Measurements from ENCODE around the gene ZNF614. TPM values are rescaled to one million over a fixed set of nuclear protein-coding genes. Genes with fewer than 3 reads are reported as not detected.
"Not testable (repeated sequence)": the region's sequence is repeated elsewhere in the genome, so short reads cannot be mapped to it uniquely, and the experiment has no call there.

Gene ZNF614
- total RNA-seq, 4 donors from 2014 or later, result 6.8 to 12.7 (median 8.3) TPM

DNA sequence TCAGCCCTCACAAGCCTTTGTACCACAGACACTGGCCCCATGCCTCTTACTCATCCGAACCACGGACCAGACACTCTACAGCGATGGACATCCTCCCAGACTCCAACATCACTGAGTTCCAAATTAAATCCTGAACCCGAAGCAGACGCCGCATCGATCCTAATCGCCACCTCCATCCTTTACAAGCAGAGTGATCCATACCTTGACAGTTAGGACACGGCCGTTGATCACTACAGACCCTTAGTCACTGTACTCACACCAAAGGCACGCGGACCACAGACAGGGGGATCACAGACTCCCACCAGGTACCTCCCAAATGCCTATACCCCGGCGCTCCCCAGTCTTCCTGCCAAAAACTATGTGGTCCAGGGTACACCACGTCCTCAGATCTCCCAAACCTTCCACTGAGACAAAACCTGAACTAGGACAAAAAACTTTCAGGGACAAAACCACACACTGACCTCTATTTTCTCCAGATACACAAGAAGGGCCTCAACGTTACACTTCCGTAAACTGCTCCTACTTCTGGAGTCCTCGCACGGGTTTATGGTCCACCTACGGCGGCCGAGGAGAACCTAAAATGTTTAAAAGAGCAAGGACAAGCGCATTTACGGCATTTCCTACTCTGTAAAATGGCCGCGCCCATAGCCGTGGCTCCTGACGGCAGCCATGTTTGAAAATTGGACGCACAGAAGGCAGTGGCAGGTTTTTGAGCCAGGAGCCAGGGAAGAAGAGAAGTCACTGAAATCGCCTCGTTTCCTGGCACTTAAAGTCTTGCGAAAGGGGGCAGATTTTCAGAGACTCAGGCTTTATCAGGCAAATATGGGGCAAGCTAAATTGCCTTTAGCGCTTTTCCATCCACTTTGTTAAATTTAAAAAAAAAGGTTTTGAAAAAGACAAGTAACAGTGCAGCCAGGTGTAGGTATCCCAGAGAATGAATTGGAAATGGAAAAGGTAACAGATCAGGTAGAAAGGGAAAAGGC lies 41.6 kb downstream of the ZNF614 start, which contains the start of gene ZNF350:
Gene ZNF350 (minus strand): TSS at position 532 of the 983 bp plus-strand sequence. CDS start 12,480 bp downstream, outside the sequence.
- peak; percentile 93 for ATAC-seq (ENCODE audit: low FRiP score)
- DNase-seq (ENCODE audit: low spot score), result peak; percentile 92
- TF ChIP-seq CTCF (IDR thresholded peaks at IDR 0.05), result no peak

DNA sequence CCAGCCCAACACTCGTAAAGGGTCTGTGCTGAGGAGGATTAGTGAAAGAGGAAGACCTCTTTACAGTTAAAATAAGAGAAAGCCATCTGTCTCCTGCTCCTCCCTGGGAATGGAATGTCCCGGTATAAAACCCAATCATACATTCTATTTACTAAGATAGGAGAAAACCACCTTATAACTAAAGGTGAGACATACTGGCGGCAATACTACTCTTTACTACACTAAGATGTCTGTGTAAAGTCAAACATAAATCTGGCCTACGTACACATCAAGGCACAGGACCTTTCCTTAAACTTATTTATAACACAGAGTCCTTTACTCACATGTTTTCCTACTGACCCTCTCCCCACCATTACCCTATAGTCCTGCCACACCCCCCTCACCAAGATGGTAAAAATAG lies 44.8 kb downstream of the ZNF614 start:
- DNase-seq (ENCODE audit: low spot score) (no peak), ATAC-seq (ENCODE audit: low FRiP score) (no peak)
- TF ChIP-seq CTCF (IDR thresholded peaks at IDR 0.05), result no peak

- not testable (repeated sequence) for ATAC-seq (ENCODE audit: low FRiP score); DNase-seq (ENCODE audit: low spot score)
Measured at GRCh38 chr19:51980926-51981325, 47.3 kb downstream of the ZNF614 start.

DNA sequence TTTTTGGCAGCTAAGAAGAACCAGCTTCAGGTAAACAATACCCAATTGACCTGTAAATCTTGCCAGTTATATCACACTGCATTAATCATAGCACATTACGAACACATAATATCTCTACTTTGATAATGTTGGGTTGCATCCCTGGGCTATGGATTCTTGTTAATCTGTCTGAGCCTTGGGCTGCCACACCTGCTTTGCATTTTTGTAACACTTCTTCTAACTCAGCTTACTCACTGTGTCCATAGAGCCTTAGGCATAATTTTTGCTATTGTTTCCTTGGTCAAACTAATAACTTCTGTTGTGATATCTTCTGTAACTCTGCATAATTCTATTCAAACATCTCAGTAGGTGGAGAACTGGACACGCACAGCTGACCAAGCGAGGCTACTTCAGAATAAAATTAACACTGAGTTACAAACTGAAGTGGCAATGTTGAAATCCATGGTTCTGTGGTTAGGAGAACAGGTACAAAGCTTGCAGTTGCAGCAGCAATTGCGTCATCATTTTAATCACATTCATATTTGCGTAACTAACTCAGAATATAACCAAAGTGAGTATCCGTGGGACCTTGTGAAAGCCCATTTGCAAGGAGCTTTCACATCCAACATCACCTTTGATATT lies 48.0 kb downstream of the ZNF614 start:
- ATAC-seq (ENCODE audit: low FRiP score), result no peak
- no peak for TF ChIP-seq CTCF (IDR thresholded peaks at IDR 0.05)
- DNase-seq (ENCODE audit: low spot score), result no peak

DNA sequence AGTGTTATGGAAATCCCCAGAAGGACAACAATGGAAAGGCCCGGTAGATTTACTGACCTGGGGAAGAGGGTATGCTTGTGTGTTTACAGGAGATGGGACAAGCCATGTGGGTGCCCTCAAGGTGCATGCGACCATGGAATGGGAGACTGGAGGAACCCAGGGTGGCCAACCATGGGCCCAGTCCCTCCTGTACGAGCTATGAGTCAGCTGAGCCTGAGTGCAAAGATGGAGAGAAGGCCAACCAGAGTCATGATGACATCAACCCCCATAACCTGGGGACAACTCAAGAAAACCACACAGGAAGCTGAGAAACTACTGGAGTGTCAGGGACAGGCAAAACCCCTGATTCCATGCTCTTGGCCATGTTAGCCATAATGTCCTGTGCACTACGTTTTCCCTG lies 49.3 kb downstream of the ZNF614 start:
- DNase-seq (ENCODE audit: low spot score) (no peak), ATAC-seq (ENCODE audit: low FRiP score) (no peak)
- no peak for TF ChIP-seq CTCF (IDR thresholded peaks at IDR 0.05)

DNA sequence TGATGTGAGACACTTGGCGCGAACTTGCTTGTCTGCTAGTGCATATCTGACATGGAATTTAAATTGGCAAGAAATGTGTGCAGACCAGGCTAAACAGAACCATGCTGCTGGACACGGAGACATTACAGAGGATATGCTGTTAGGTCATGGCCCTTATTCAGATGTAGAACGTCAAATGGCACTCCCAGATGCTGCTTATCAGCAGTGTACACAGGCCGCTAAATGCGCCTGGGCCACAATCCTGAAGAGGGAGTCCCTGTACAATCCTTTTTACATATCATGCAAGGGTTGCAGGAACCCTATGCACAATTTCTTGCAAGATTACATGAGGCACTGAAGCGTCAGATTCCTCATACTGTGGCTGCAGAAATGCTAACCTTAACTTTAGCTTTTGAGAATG lies 50.8 kb downstream of the ZNF614 start:
- TF ChIP-seq CTCF (IDR thresholded peaks at IDR 0.05), result no peak
- ATAC-seq (ENCODE audit: low FRiP score), result no peak
- no peak for DNase-seq (ENCODE audit: low spot score)

- no peak for ATAC-seq (ENCODE audit: low FRiP score)
- no peak for TF ChIP-seq CTCF (IDR thresholded peaks at IDR 0.05)
- DNase-seq (ENCODE audit: low spot score), result no peak
Measured at GRCh38 chr19:51976852-51977251, 51.3 kb downstream of the ZNF614 start.

DNA sequence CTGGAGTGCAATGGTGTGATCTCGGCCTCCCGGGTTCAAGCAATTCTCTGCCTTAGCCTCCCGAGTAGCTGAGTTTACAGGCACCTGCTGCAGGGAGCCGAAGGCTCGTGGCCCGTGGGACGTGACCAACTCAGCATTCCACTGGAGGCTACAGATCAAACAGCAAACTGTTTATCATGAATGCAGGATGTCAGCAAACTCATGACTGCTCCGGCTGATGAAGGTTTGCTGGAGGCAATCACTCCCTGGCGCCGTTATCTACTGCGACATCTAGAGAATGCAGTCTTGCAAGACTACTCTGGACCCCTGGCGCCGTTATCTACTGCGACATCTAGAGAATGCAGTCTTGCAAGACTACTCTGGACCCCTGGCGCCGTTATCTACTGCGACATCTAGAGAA lies 52.4 kb downstream of the ZNF614 start:
- not testable (repeated sequence) for DNase-seq (ENCODE audit: low spot score); ATAC-seq (ENCODE audit: low FRiP score)
